ENCODE results near the gene EBI3.

EBI3 gene

DNA sequence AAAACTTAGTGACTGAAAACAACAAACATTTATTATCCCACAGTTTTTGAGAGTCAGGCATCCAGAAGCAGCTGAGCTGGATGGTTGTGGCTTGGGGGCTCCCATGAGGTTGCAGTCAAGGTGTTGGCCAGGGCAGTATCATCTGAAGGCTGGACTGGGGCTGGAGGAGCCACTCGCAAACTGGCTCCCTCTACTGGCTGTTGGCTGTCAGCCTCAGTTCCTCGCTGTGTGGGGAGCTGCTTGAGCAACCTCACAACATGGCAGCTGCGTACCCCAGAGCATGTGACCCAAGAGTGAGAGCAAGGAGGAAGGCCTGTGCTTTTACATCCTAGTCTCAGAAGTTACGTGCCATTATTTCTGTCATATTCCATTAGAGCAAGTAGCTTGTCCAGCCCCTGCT, 27.2 kb downstream of the EBI3 start:
- Histone ChIP-seq H3K4me3 (ENCODE audit: low read depth in 1 of 5, low read length in 5 of 5) (no peak overlapping the region), H3K9me3 (ENCODE audit: control insufficient read depth in 5 of 5, low read length in 5 of 5) (peaks cover 0 to 8% (median 5%) of the 10 kb centered on the region in 5 donors), H3K27me3 (ENCODE audit: control insufficient read depth in 5 of 5, insufficient read depth in 4 of 5, low read length in 5 of 5) (no peaks in the 10 kb centered on the region), H3K27ac (ENCODE audit: low read depth, low read length) (no peak overlapping the region), H3K4me1 (ENCODE audit: control insufficient read depth in 5 of 5, insufficient read depth in 5 of 5, low read length in 5 of 5) (no peaks in the 10 kb centered on the region), H3K9ac (ENCODE audit: low read length in 5 of 5) (no peak overlapping the region), H3K36me3 (ENCODE audit: control insufficient read depth in 5 of 5, insufficient read depth in 5 of 5, low read length in 5 of 5) (peaks cover 6 to 85% (median 68%) of the 10 kb centered on the region in 5 donors)

DNA sequence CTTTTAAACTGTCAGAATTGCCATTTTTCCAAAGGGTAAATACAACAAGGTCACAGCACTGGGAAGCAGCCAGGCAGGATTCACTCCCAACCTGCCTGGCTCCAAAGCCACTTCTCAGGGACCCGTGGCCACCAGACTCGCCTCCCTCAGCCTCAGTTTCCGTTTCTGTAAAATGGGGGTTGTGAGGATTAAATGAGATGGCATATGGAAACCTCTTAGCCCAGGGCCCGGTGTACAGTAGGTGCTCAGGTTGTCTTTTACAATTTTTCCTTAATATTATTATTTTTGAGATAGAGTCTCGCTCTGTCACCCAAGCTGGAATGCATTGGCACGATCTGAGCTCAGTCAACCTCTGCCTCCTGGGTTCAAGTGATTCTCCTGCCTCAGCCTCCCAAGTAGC, 27.7 kb downstream of the EBI3 start:
- Histone ChIP-seq H3K4me1 (ENCODE audit: control insufficient read depth in 5 of 5, insufficient read depth in 5 of 5, low read length in 5 of 5) (no peaks in the 10 kb centered on the region), H3K9ac (ENCODE audit: low read length in 5 of 5) (no peak overlapping the region), H3K9me3 (ENCODE audit: control insufficient read depth in 5 of 5, low read length in 5 of 5) (peaks cover 0 to 8% (median 5%) of the 10 kb centered on the region in 5 donors), H3K36me3 (ENCODE audit: control insufficient read depth in 5 of 5, insufficient read depth in 5 of 5, low read length in 5 of 5) (peaks cover 6 to 86% (median 68%) of the 10 kb centered on the region in 5 donors), H3K4me3 (ENCODE audit: low read depth in 1 of 5, low read length in 5 of 5) (no peak overlapping the region), H3K27me3 (ENCODE audit: control insufficient read depth in 5 of 5, insufficient read depth in 4 of 5, low read length in 5 of 5) (no peaks in the 10 kb centered on the region), H3K27ac (ENCODE audit: low read depth, low read length) (no peak overlapping the region)

DNA sequence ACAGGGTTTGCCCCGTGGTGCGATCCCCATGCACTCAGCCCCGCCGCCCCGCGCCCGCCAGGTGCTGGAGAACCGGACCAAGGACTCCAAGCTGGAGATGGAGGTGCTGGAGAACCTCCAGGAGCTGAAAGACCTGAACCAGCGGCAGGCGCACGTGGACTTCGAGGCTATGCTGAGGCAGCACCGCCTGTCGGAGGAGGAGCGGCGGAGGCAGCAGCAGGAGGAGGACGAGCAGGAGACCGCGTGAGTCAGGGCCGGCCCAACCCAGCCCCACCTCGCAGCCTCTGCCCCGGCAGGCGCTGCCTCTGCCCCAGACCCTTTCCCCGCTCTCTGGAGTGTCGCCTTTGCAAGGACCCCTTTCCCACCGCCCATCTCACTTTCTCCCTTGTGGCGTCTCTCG, 28.9 kb downstream of the EBI3 start:
- no peaks in the 10 kb centered on the region for H3K27me3 ChIP-seq (ENCODE audit: control insufficient read depth in 5 of 5, insufficient read depth in 4 of 5, low read length in 5 of 5)
- no peaks in the 10 kb centered on the region for H3K4me1 ChIP-seq (ENCODE audit: control insufficient read depth in 5 of 5, insufficient read depth in 5 of 5, low read length in 5 of 5)
- H3K36me3 ChIP-seq (ENCODE audit: control insufficient read depth in 5 of 5, insufficient read depth in 5 of 5, low read length in 5 of 5) = peaks cover 3 to 90% (median 70%) of the 10 kb centered on the region in 5 donors
- peaks cover 0 to 8% (median 5%) of the 10 kb centered on the region in 5 donors for H3K9me3 ChIP-seq (ENCODE audit: control insufficient read depth in 5 of 5, low read length in 5 of 5)
- H3K27ac ChIP-seq (ENCODE audit: low read depth, low read length) = no peak overlapping the region
- no peak overlapping the region for H3K9ac ChIP-seq (ENCODE audit: low read length in 5 of 5)
- H3K4me3 ChIP-seq (ENCODE audit: low read depth in 1 of 5, low read length in 5 of 5) = no peak overlapping the region

DNA sequence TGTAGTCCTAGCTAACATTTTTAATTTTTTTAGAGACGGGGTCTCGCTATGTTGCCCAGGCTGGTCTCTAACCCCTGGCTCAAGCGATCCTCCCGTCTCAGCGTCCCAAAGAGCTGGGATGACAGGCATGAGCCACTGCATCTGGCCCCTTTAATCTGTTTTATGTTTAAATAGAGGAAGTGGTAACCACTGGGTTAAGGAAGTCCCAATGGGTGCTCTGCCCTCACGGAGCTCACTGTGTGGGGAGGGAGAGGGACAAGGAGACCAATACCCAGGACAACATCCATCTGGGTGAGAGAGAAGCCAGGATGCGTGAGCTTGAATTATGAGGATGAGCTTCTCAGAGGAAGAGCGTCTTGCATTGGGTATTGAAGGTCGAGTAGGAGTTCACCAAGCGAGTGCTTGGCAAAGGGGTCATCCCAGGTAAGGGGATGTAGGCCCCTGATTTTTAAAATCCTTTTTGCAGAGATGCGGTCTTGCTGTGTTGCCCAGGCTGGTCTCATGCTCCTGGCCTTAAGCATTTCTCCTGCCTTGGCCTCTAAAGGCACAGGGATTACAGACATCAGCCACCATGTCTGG, 31.4 kb downstream of the EBI3 start:
- no peaks in the 10 kb centered on the region for H3K4me1 ChIP-seq (ENCODE audit: control insufficient read depth in 5 of 5, insufficient read depth in 5 of 5, low read length in 5 of 5)
- no peak overlapping the region for H3K27ac ChIP-seq (ENCODE audit: low read depth, low read length)
- no peak overlapping the region for H3K9ac ChIP-seq (ENCODE audit: low read length in 5 of 5)
- peaks cover 0 to 8% (median 5%) of the 10 kb centered on the region in 5 donors for H3K9me3 ChIP-seq (ENCODE audit: control insufficient read depth in 5 of 5, low read length in 5 of 5)
- H3K36me3 ChIP-seq (ENCODE audit: control insufficient read depth in 5 of 5, insufficient read depth in 5 of 5, low read length in 5 of 5) = peaks cover 0 to 86% (median 70%) of the 10 kb centered on the region in 5 donors
- H3K4me3 ChIP-seq (ENCODE audit: low read depth in 1 of 5, low read length in 5 of 5) = no peak overlapping the region
- no peaks in the 10 kb centered on the region for H3K27me3 ChIP-seq (ENCODE audit: control insufficient read depth in 5 of 5, insufficient read depth in 4 of 5, low read length in 5 of 5)

DNA sequence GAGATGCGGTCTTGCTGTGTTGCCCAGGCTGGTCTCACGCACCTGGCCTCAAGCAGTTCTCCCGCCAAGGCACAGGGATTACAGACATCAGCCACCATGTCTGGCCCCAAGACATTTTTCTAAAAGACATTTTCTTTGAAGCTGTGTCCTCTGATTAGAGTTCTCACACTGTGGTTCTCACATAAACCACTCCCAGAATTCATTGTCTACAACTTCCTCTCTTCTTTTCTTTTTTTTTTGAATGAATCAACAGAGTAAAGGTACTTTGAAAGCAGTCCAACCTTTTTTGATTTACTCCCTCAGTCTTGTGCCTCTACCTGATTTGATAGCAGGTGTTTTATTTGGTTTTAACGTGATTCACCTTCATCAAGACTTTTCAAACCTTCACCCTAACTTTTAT, 35.5 kb downstream of the EBI3 start:
- no peaks in the 10 kb centered on the region for H3K27me3 ChIP-seq (ENCODE audit: control insufficient read depth in 5 of 5, insufficient read depth in 4 of 5, low read length in 5 of 5)
- H3K4me1 ChIP-seq (ENCODE audit: control insufficient read depth in 5 of 5, insufficient read depth in 5 of 5, low read length in 5 of 5) = peaks cover 0 to 15% (median 4%) of the 10 kb centered on the region in 5 donors
- H3K4me3 ChIP-seq (ENCODE audit: low read depth in 1 of 5, low read length in 5 of 5) = no peak overlapping the region
- H3K36me3 ChIP-seq (ENCODE audit: control insufficient read depth in 5 of 5, insufficient read depth in 5 of 5, low read length in 5 of 5) = peaks cover 0 to 78% (median 56%) of the 10 kb centered on the region in 5 donors
- no peak overlapping the region for H3K27ac ChIP-seq (ENCODE audit: low read depth, low read length)
- H3K9ac ChIP-seq (ENCODE audit: low read length in 5 of 5) = no peak overlapping the region
- no peaks in the 10 kb centered on the region for H3K9me3 ChIP-seq (ENCODE audit: control insufficient read depth in 5 of 5, low read length in 5 of 5)

DNA sequence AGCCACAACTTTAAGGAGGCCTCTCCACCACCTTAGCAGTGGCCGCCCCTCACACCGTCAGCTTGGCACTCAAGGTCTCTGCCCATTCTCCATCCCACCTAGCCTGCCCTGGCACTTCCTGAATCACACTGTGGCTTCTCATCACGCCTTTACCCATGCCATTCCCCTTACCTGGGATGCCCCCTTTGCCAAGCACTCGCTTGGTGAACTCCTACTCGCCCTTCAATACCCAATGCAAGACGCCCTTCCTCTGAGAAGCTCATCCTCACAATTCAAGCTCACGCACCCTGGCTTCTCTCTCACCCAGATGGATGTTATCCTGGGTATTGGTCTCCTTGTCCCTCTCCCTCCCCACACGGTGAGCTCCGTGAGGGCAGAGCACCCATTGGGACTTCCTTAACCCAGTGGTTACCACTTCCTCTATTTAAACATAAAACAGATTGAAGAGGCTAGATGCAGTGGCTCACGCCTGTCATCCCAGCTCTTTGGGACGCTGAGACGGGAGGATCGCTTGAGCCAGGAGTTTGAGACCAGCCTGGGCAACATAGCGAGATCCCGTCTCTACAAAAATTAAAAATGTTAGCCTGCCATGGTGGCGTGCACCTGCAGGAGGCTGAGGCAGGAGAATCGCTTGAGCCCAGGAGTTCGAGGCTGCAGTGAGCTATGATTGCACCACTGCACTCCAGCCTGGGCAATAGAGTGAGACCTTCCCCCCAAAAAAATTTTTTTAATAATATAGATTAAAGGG, 37.1 kb downstream of the EBI3 start:
- no peak overlapping the region for H3K9ac ChIP-seq (ENCODE audit: low read length in 5 of 5)
- no peaks in the 10 kb centered on the region for H3K27me3 ChIP-seq (ENCODE audit: control insufficient read depth in 5 of 5, insufficient read depth in 4 of 5, low read length in 5 of 5)
- no peak overlapping the region for H3K4me3 ChIP-seq (ENCODE audit: low read depth in 1 of 5, low read length in 5 of 5)
- peaks cover 0 to 66% (median 44%) of the 10 kb centered on the region in 5 donors for H3K36me3 ChIP-seq (ENCODE audit: control insufficient read depth in 5 of 5, insufficient read depth in 5 of 5, low read length in 5 of 5)
- H3K9me3 ChIP-seq (ENCODE audit: control insufficient read depth in 5 of 5, low read length in 5 of 5) = no peaks in the 10 kb centered on the region
- no peak overlapping the region for H3K27ac ChIP-seq (ENCODE audit: low read depth, low read length)
- H3K4me1 ChIP-seq (ENCODE audit: control insufficient read depth in 5 of 5, insufficient read depth in 5 of 5, low read length in 5 of 5) = peaks cover 0 to 15% (median 4%) of the 10 kb centered on the region in 5 donors

DNA sequence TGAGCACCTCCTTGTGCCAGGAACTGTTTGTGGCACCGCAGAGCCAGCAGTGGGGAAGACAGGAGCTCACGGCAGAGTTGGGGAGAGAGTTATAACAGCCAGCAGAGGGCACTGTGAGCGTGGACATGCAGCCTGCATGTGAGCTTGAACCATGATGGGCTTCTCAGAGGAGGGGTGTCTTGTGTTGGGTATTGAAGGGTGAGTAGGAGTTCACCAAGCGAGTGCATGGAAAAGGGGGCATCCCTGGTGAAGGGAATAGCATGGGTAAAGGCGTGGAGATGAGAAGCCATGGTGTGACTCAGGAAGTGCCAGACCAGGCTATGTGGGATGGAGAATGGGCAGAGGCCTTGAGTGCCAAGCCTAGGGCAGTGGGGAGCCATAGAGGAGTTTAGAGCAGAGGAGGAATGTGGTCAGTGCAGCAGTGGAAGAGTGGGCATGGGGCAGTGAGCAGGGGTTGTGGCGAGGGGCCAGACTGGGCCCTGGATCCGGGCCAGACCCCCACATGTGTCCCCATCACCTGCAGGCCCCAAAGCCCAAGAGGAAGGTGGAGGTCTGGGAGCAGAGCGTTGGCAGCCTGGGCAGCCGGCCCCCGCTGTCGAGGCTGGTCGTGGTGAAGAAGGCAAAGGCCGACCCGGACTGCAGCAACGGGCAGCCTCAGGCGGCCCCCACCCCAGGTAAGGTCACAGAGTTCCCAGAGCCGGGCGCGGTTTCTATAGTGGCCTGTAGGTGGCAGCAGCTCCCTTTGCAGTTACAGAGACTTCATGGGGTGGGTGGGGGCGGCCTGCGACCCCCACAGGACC, 38.0 kb downstream of the EBI3 start:
- Histone ChIP-seq H3K36me3 (ENCODE audit: control insufficient read depth in 5 of 5, insufficient read depth in 5 of 5, low read length in 5 of 5) (peaks cover 0 to 63% (median 38%) of the 10 kb centered on the region in 5 donors), H3K9ac (ENCODE audit: low read length in 5 of 5) (no peak overlapping the region), H3K9me3 (ENCODE audit: control insufficient read depth in 5 of 5, low read length in 5 of 5) (peaks cover 0 to 3% (median 0%) of the 10 kb centered on the region in 5 donors), H3K4me3 (ENCODE audit: low read depth in 1 of 5, low read length in 5 of 5) (no peak overlapping the region), H3K4me1 (ENCODE audit: control insufficient read depth in 5 of 5, insufficient read depth in 5 of 5, low read length in 5 of 5) (peaks cover 0 to 15% (median 4%) of the 10 kb centered on the region in 5 donors), H3K27me3 (ENCODE audit: control insufficient read depth in 5 of 5, insufficient read depth in 4 of 5, low read length in 5 of 5) (no peaks in the 10 kb centered on the region), H3K27ac (ENCODE audit: low read depth, low read length) (peak overlapping the region; percentile 54)

DNA sequence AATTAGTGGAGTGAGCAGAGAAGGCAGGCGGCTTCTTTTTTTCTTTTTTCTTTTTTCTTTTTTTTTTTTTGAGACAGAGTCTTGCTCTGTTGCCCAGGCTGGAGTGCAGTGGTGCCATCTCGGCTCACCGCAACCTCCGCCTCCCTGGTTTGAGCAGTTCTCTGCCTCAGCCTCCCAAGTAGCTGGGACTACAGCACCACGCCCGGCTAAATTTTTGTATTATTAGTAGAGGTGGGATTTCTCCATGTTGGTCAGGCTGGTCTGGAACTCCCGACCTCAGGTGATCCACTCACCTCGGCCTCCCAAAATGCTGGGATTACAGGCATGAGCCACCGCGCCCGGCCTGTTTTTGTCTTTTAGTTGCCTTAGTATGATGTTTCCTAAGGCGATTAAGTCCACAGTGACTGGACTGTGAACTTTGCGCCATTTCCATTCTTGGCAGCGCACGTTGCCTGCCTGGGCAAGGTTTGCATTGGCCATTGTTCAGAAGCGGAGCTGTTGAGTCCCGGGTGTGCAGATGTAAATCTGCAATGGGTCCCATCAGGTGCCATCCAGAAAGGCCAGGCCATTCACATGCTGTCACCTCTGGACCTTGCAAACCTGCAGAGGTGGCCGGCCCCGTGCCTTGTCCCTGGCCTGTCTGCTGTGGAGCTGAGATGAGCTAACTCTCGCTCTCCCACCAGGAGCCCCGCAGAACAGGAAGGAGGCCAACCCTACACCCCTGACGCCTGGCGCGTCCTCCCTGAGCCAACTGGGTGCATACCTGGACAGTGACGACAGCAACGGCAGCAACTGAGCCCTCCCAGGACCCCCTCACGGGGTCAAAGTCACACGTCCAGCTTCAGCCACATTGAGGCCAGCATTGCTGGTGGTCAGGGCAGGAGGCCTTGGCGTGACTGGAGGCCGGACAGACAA, 38.8 kb downstream of the EBI3 start:
- H3K9ac ChIP-seq (ENCODE audit: low read length in 5 of 5) = no peak overlapping the region
- H3K9me3 ChIP-seq (ENCODE audit: control insufficient read depth in 5 of 5, low read length in 5 of 5) = peaks cover 0 to 3% (median 0%) of the 10 kb centered on the region in 5 donors
- no peaks in the 10 kb centered on the region for H3K27me3 ChIP-seq (ENCODE audit: control insufficient read depth in 5 of 5, insufficient read depth in 4 of 5, low read length in 5 of 5)
- peaks cover 0 to 15% (median 4%) of the 10 kb centered on the region in 5 donors for H3K4me1 ChIP-seq (ENCODE audit: control insufficient read depth in 5 of 5, insufficient read depth in 5 of 5, low read length in 5 of 5)
- peak overlapping the region; percentile 54 for H3K27ac ChIP-seq (ENCODE audit: low read depth, low read length)
- H3K4me3 ChIP-seq (ENCODE audit: low read depth in 1 of 5, low read length in 5 of 5) = no peak overlapping the region
- H3K36me3 ChIP-seq (ENCODE audit: control insufficient read depth in 5 of 5, insufficient read depth in 5 of 5, low read length in 5 of 5) = peaks cover 0 to 55% (median 35%) of the 10 kb centered on the region in 5 donors

DNA sequence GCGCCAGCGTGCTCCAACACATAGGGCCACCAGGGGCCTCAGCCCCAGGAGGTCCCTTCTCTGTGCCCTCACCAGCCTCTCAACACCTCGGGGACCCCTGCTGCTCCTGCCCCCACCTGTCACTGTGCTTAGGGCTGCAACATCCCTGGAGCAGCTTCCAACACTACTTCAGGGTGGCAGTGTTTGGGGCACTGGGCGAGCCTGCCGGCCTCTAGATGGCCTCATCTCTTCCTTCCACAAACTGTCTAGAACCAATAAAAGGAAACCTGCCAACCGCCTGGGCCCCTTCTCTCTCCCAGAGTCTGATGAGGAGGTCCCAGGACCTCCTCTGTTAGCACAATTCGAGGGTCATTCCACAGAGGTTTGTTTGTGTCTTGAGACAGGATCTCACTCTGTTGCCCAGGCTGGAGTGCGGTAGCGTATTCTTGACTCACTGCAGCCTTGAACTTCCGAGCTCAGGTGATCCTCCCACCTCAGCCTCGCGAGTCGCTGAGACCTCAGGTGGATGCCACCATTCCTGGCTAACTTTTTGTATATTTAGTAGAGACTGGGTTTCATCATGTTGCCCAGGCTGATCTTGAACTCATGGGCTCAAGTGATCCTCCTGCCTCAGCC, 39.6 kb downstream of the EBI3 start:
- Histone ChIP-seq H3K4me3 (ENCODE audit: low read depth in 1 of 5, low read length in 5 of 5) (no peak overlapping the region), H3K27ac (ENCODE audit: low read depth, low read length) (no peak overlapping the region), H3K4me1 (ENCODE audit: control insufficient read depth in 5 of 5, insufficient read depth in 5 of 5, low read length in 5 of 5) (peaks cover 0 to 15% (median 4%) of the 10 kb centered on the region in 5 donors), H3K36me3 (ENCODE audit: control insufficient read depth in 5 of 5, insufficient read depth in 5 of 5, low read length in 5 of 5) (peaks cover 0 to 47% (median 32%) of the 10 kb centered on the region in 5 donors), H3K27me3 (ENCODE audit: control insufficient read depth in 5 of 5, insufficient read depth in 4 of 5, low read length in 5 of 5) (no peaks in the 10 kb centered on the region), H3K9ac (ENCODE audit: low read length in 5 of 5) (no peak overlapping the region), H3K9me3 (ENCODE audit: control insufficient read depth in 5 of 5, low read length in 5 of 5) (peaks cover 0 to 3% (median 0%) of the 10 kb centered on the region in 5 donors)
